ENCODE measurements around the gene TLE7.

TLE7 gene

GRCh38 chr16:71448274-71448866, 6.5 kb upstream of the TLE7 start:
- no peak for DNase-seq

- no peak for DNase-seq
Observed at GRCh38 chr16:71443714-71444113, 1.9 kb upstream of the TLE7 start.

GRCh38 chr16:71441348-71442050, 355 bp downstream of the TLE7 start:
- no peak for DNase-seq

- no peak for DNase-seq
Observed at GRCh38 chr16:71440669-71441347, 1.0 kb downstream of the TLE7 start.

GRCh38 chr16:71439523-71439922, 2.3 kb downstream of the TLE7 start:
- no peak for DNase-seq

GRCh38 chr16:71436473-71436872, 5.4 kb downstream of the TLE7 start:
- no peak for DNase-seq

GRCh38 chr16:71432906-71433305, 8.9 kb downstream of the TLE7 start:
- no peak for DNase-seq

- no peak for DNase-seq
Observed at GRCh38 chr16:71431991-71432390, 9.9 kb downstream of the TLE7 start.

- DNase-seq, result no peak
Observed at GRCh38 chr16:71431176-71431575, 10.7 kb downstream of the TLE7 start.

GRCh38 chr16:71430744-71431143, 11.1 kb downstream of the TLE7 start:
- no peak for DNase-seq

- DNase-seq, result no peak
Observed at GRCh38 chr16:71429581-71429980, 12.3 kb downstream of the TLE7 start.

GRCh38 chr16:71428883-71429282, 13.0 kb downstream of the TLE7 start:
- DNase-seq, result no peak

- DNase-seq, result no peak
Observed at GRCh38 chr16:71428385-71428784, 13.5 kb downstream of the TLE7 start.

- no peak for DNase-seq
Observed at GRCh38 chr16:71426880-71427615, 14.8 kb downstream of the TLE7 start.

GRCh38 chr16:71426069-71426879, 15.6 kb downstream of the TLE7 start:
- no peak for DNase-seq

GRCh38 chr16:71425746-71426068, 16.1 kb downstream of the TLE7 start:
- DNase-seq, result no peak

- DNase-seq, result no peak
Observed at GRCh38 chr16:71424626-71425025, 17.2 kb downstream of the TLE7 start.

GRCh38 chr16:71423865-71424264, 18.0 kb downstream of the TLE7 start:
- no peak for DNase-seq

- DNase-seq, result no peak
Observed at GRCh38 chr16:71423016-71423415, 18.8 kb downstream of the TLE7 start.

- no peak for DNase-seq
Observed at GRCh38 chr16:71421911-71422310, 19.9 kb downstream of the TLE7 start.

- no peak for DNase-seq
Observed at GRCh38 chr16:71414038-71414437, 27.8 kb downstream of the TLE7 start.

- DNase-seq, result no peak
Observed at GRCh38 chr16:71413341-71413740, 28.5 kb downstream of the TLE7 start.
